OCI-LY7 (cell line): ENCODE data around the gene PFKFB2. TPM values are rescaled to one million over a fixed set of nuclear protein-coding genes. Genes with fewer than 3 reads are reported as not detected.

Experiments used
- BruUV-seq: library from RNA; stranded (reverse); fragments of 400-500 nt; replicated peaks from 2 replicates; lab custom pipeline; 2021; lab: Mats Ljungman, UMichigan
- CTCF ChIA-PET: fragments of 300-600 bp; sonication (Branson Sonifier 250); formaldehyde crosslinking; loops from one replicate; lab custom pipeline; 2022; ENCODE audit warnings: antibody characterized with exemption; ENCODE audit not compliant: unreplicated experiment; lab: Charles Lee
- POLR2A ChIA-PET: fragments of 300-600 bp; sonication (Branson Sonifier 250); formaldehyde crosslinking; loops from one replicate; lab custom pipeline; 2022; ENCODE audit warnings: antibody characterized with exemption; lab: Charles Lee
- DNase-seq: peaks from one replicate; pipeline ENCODE4 v3.0.0-alpha.2; 2015; ENCODE audit warnings: low spot score
- H2AFZ ChIP-seq: fragments of 200-600 bp; sonication (generic), shearing (Covaris generic); 2 replicates; pipeline ENCODE4 v1.6.1; 2014; ENCODE audit warnings: mild to moderate bottlenecking, antibody characterized with exemption, low read length, moderate library complexity
- H3K27ac ChIP-seq: fragments of 200-600 bp; sonication (generic); 2 replicates; pipeline ENCODE4 v1.5.1; 2014; ENCODE audit warnings: mixed run types, low read depth, mild to moderate bottlenecking, moderate library complexity, low read length, inconsistent platforms; ENCODE audit not compliant: poor library complexity, severe bottlenecking
- H3K36me3 ChIP-seq: fragments of 200-600 bp; sonication (generic); 2 replicates; pipeline ENCODE4 v1.6.1; 2014; ENCODE audit warnings: mild to moderate bottlenecking, antibody characterized with exemption, low read length, moderate library complexity, mixed read lengths; ENCODE audit not compliant: insufficient read depth
- H3K4me1 ChIP-seq: fragments of 200-600 bp; sonication (generic); 2 replicates; pipeline ENCODE4 v1.5.1; 2014; ENCODE audit warnings: mild to moderate bottlenecking, low read length; ENCODE audit not compliant: insufficient read depth, poor library complexity, severe bottlenecking
- H3K4me2 ChIP-seq: fragments of 200-600 bp; sonication (generic); 2 replicates; pipeline ENCODE4 v1.6.1; 2014; ENCODE audit warnings: mild to moderate bottlenecking, low read length
- H3K4me3 ChIP-seq: fragments of 200-600 bp; sonication (generic); 2 replicates; pipeline ENCODE4 v1.5.1; 2014; ENCODE audit warnings: mild to moderate bottlenecking, low read depth, low read length; ENCODE audit not compliant: poor library complexity, severe bottlenecking
- H3K79me2 ChIP-seq: fragments of 200-600 bp; sonication (generic); 2 replicates; pipeline ENCODE4 v1.6.1; 2016; ENCODE audit warnings: low read depth, mild to moderate bottlenecking, low read length, moderate library complexity, mixed read lengths; ENCODE audit not compliant: insufficient read depth
- H3K9me2 ChIP-seq: fragments of 200-600 bp; sonication (generic); 2 replicates; pipeline ENCODE4 v1.6.1; 2016; ENCODE audit warnings: mild to moderate bottlenecking, low read length, mixed read lengths; ENCODE audit not compliant: insufficient read depth
- H3K9me3 ChIP-seq: fragments of 200-600 bp; sonication (generic); 2 replicates; pipeline ENCODE4 v1.6.1; 2014; ENCODE audit warnings: mild to moderate bottlenecking, mixed run types, low read length, mixed read lengths
- H4K20me1 ChIP-seq: fragments of 200-600 bp; sonication (generic); 2 replicates; pipeline ENCODE4 v1.6.1; 2014; ENCODE audit warnings: mild to moderate bottlenecking, antibody characterized with exemption, low read length, moderate library complexity, mixed read lengths; ENCODE audit not compliant: insufficient read depth
- EZH2phosphoT487 ChIP-seq: fragments of 200-600 bp; sonication (generic); IDR thresholded peaks from 2 replicates; pipeline ENCODE4 v1.6.1; 2018; ENCODE audit warnings: low read depth, borderline replicate concordance, mild to moderate bottlenecking, mixed run types, antibody characterized with exemption, low read length, moderate library complexity, mixed read lengths
- intact Hi-C: fragments of 100-400 bp; cut with micrococcal nuclease; formaldehyde crosslinking; loops from one replicate; pipeline ENCODE4 v1.10.0; 2022; ENCODE audit not compliant: unreplicated experiment
- total RNA-seq, 2 experiments: library from RNA; depleted of rRNA in 1 of 2; stranded (reverse); fragments of >200 nt in 1 of 2; shearing (Covaris generic) in 1 of 2; gene quantifications; 2 replicates each; pipeline ENCODE4 v1.2.3, GENCODE V29; 2014 to 2022
- TF ChIP-seq, protein P1 (sequence below): fragments of 200-600 bp; sonication (generic); conservative IDR thresholded peaks from 2 replicates; pipeline ENCODE4 v1.5.1; 2014; ENCODE audit warnings: mild to moderate bottlenecking, antibody characterized with exemption, low read length, moderate library complexity, mixed read lengths

PFKFB2 gene
- total RNA-seq, 2 experiments from 2014 or later = 9.8 to 13.1 TPM

DNA sequence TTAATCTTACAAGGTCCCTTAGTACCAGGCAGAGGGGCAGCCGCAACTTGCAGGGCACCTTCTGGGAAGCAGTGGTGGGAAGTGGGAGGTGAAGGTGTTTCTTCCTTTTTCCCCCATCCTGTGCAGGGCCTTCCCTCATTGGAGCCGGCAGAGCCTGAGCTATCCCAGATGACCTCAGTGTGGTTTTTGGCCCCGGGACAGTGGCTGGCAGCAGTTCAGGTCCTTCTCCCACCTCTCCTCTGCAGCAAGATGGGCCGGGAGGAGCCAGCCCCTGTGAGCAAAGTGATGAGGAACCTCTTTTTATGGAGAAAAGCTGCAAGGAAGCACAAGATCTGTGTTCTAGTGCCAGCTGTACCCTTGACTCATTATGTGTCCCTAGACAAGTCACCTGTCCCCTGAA, 6.8 kb downstream of the PFKFB2 start:
- DNase-seq = no peak
- Histone ChIP-seq H3K27ac (no peak overlapping the region), H4K20me1 (no peaks in the 10 kb centered on the region), H2AFZ (no peak overlapping the region), H3K79me2 (no peaks in the 10 kb centered on the region), H3K9me2 (no peaks in the 10 kb centered on the region), H3K9me3 (no peaks in the 10 kb centered on the region), H3K36me3 (peaks cover 30% of the 10 kb centered on the region), H3K4me1 (peaks cover 48% of the 10 kb centered on the region), H3K4me3 (no peak overlapping the region), H3K4me2 (no peak overlapping the region)
- TF ChIP-seq, protein P1, sequence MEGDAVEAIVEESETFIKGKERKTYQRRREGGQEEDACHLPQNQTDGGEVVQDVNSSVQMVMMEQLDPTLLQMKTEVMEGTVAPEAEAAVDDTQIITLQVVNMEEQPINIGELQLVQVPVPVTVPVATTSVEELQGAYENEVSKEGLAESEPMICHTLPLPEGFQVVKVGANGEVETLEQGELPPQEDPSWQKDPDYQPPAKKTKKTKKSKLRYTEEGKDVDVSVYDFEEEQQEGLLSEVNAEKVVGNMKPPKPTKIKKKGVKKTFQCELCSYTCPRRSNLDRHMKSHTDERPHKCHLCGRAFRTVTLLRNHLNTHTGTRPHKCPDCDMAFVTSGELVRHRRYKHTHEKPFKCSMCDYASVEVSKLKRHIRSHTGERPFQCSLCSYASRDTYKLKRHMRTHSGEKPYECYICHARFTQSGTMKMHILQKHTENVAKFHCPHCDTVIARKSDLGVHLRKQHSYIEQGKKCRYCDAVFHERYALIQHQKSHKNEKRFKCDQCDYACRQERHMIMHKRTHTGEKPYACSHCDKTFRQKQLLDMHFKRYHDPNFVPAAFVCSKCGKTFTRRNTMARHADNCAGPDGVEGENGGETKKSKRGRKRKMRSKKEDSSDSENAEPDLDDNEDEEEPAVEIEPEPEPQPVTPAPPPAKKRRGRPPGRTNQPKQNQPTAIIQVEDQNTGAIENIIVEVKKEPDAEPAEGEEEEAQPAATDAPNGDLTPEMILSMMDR = no peak; the same call in 1 of the 2 replicates
- no peak for TF ChIP-seq EZH2phosphoT487
- CTCF ChIA-PET = interaction anchor here (0.8 kb wide), 1 partner anchor 7 kb away, joined by 3 read pairs; no protein-coding TSS in a partner anchor
- POLR2A ChIA-PET = interaction anchor here (0.7 to 0.9 kb wide), 2 partner anchors 321 to 352 kb away, joined by 3 read pairs; no protein-coding TSS in a partner anchor
- intact Hi-C loops = no loop called here
- no TSS peak for BruUV-seq

DNA sequence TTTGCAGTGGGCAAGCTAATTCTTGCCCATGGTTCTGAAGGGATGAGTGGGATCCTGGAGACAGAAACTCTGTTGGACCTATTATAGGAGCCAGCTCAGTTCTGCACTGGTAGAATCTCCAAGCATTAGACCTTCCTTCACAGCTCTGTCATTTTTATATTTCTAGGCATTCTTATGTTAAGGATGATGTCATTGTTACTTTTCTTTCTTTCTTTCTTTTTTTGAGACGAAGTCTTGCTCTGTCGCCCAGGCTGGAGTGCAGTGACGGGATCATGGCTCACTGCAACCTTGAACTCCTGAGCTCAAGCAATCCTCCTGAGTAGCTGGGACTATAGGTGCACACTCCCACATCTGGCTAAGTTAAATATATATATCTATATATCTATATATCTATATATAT, 7.5 kb downstream of the PFKFB2 start:
- TF ChIP-seq EZH2phosphoT487 = no peak
- TF ChIP-seq, protein P1 = no peak
- no peak overlapping the region for H3K27ac ChIP-seq
- no TSS peak for BruUV-seq
- H3K36me3 ChIP-seq = peaks cover 33% of the 10 kb centered on the region
- intact Hi-C loops = no loop called here
- no peak for DNase-seq
- no peak overlapping the region for H3K4me2 ChIP-seq
- ChIA-PET CTCF (interaction anchor here (0.8 kb wide), 1 partner anchor 8 kb away, joined by 3 read pairs; no protein-coding TSS in a partner anchor), POLR2A (interaction anchor here (0.7 kb wide), 1 partner anchor 322 kb away, joined by 3 read pairs; no protein-coding TSS in a partner anchor)
- H3K79me2 ChIP-seq = no peaks in the 10 kb centered on the region
- H4K20me1 ChIP-seq = no peaks in the 10 kb centered on the region
- H3K4me3 ChIP-seq = no peak overlapping the region
- H2AFZ ChIP-seq = no peak overlapping the region
- peaks cover 40% of the 10 kb centered on the region for H3K4me1 ChIP-seq
- H3K9me2 ChIP-seq = no peaks in the 10 kb centered on the region
- H3K9me3 ChIP-seq = no peaks in the 10 kb centered on the region

DNA sequence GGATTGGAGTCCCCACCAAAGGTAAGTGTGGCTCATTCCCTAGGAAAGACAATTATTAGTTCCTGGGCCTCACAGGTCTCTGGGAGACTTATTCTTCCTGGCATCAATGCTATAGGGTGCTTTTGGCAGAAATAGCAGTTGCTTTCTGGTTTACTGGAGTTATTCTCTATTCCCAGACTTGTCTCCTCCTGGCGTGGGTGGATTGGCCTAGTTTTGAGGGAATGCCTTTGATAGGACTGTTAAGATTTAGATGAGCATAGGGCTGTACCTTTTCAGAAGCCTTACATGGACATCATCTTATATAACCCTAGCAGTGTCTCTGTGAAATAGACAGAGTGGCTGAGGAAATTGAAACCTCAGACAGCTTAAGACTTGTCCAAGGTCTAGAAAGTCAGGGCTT, 9.0 kb downstream of the PFKFB2 start:
- DNase-seq = no peak
- CTCF ChIA-PET = interaction anchor here (0.5 kb wide), 1 partner anchor 30 kb away, joined by 3 read pairs; the partner anchor contains the start of gene C1orf116
- POLR2A ChIA-PET = no interaction called here

More for the DNA sequence above, 9.0 kb downstream of the PFKFB2 start:
- H3K9me2 ChIP-seq = no peaks in the 10 kb centered on the region
- no TSS peak for BruUV-seq
- H3K4me1 ChIP-seq = peaks cover 26% of the 10 kb centered on the region
- no peak overlapping the region for H3K27ac ChIP-seq
- no peak overlapping the region for H3K4me2 ChIP-seq
- no peaks in the 10 kb centered on the region for H3K79me2 ChIP-seq
- no peak overlapping the region for H3K4me3 ChIP-seq
- peaks cover 41% of the 10 kb centered on the region for H3K36me3 ChIP-seq
- intact Hi-C loops = no loop called here
- H3K9me3 ChIP-seq = no peaks in the 10 kb centered on the region
- no peaks in the 10 kb centered on the region for H4K20me1 ChIP-seq
- H2AFZ ChIP-seq = no peak overlapping the region
- no peak for TF ChIP-seq EZH2phosphoT487
